HG02943 (cell line): ENCODE measurements around the gene RFT1.

Source experiments
- ATAC-seq: cut with Tn5 transposase; IDR thresholded peaks from one replicate; pipeline ENCODE4 v1.9.1; 2021; ENCODE audit warnings: mild to moderate bottlenecking, low read depth, moderate library complexity; ENCODE audit not compliant: unreplicated experiment

RFT1 gene

GRCh38 chr3:53097887-53098286, 32.3 kb downstream of the RFT1 start:
- ATAC-seq, result no peak

GRCh38 chr3:53092942-53093341, 37.3 kb downstream of the RFT1 start:
- no peak for ATAC-seq

- no peak for ATAC-seq
Observed at GRCh38 chr3:53092216-53092615, 38.0 kb downstream of the RFT1 start.

- ATAC-seq, result no peak
Observed at GRCh38 chr3:53091011-53091410, 39.2 kb downstream of the RFT1 start.

GRCh38 chr3:53089511-53089910, 40.7 kb downstream of the RFT1 start:
- no peak for ATAC-seq

- no peak for ATAC-seq
Observed at GRCh38 chr3:53085476-53085875, 44.8 kb downstream of the RFT1 start.

- ATAC-seq, result no peak
Observed at GRCh38 chr3:53084310-53085001, 45.8 kb downstream of the RFT1 start.

- no peak for ATAC-seq
Observed at GRCh38 chr3:53083949-53084309, 46.3 kb downstream of the RFT1 start.

- ATAC-seq, result no peak
Observed at GRCh38 chr3:53083521-53083920, 46.7 kb downstream of the RFT1 start.

- ATAC-seq, result no peak
Observed at GRCh38 chr3:53082736-53083135, 47.5 kb downstream of the RFT1 start.

GRCh38 chr3:53081318-53081717, 48.9 kb downstream of the RFT1 start:
- no peak for ATAC-seq

- ATAC-seq, result no peak
Observed at GRCh38 chr3:53080612-53081205, 49.5 kb downstream of the RFT1 start.

GRCh38 chr3:53079791-53080555, 50.3 kb downstream of the RFT1 start:
- no peak for ATAC-seq

- ATAC-seq, result no peak
Observed at GRCh38 chr3:53079147-53079546, 51.1 kb downstream of the RFT1 start.

- no peak for ATAC-seq
Observed at GRCh38 chr3:53078656-53079055, 51.6 kb downstream of the RFT1 start.

- ATAC-seq, result no peak
Observed at GRCh38 chr3:53077476-53078220, 52.6 kb downstream of the RFT1 start.

GRCh38 chr3:53075743-53076140, 54.5 kb downstream of the RFT1 start:
- no peak for ATAC-seq

GRCh38 chr3:53074761-53075742, 55.2 kb downstream of the RFT1 start:
- ATAC-seq, result no peak

- ATAC-seq, result no peak
Observed at GRCh38 chr3:53074366-53074696, 55.9 kb downstream of the RFT1 start.
